T-helper 2 cell treated with Interferon-gamma antibody and Interleukin-4, amounts not matched to agents 100 ng/mL and 5 ng/mL, for 36 hours (primary cell): ENCODE results near the gene NME4. TPM values are rescaled to one million over a fixed set of nuclear protein-coding genes. Genes with fewer than 3 reads are reported as not detected.

Experiments used
- intact Hi-C: fragments of 100-400 bp; cut with micrococcal nuclease; formaldehyde crosslinking; loops from one replicate; pipeline ENCODE4 v1.15.1; 2023
- total RNA-seq: library from RNA; stranded (reverse); gene quantifications from 2 replicates; pipeline ENCODE4 v1.2.3, GENCODE V29; 2022

The NME4 gene
- total RNA-seq, 1 donor from 2014 or later = 60.9 TPM

DNA sequence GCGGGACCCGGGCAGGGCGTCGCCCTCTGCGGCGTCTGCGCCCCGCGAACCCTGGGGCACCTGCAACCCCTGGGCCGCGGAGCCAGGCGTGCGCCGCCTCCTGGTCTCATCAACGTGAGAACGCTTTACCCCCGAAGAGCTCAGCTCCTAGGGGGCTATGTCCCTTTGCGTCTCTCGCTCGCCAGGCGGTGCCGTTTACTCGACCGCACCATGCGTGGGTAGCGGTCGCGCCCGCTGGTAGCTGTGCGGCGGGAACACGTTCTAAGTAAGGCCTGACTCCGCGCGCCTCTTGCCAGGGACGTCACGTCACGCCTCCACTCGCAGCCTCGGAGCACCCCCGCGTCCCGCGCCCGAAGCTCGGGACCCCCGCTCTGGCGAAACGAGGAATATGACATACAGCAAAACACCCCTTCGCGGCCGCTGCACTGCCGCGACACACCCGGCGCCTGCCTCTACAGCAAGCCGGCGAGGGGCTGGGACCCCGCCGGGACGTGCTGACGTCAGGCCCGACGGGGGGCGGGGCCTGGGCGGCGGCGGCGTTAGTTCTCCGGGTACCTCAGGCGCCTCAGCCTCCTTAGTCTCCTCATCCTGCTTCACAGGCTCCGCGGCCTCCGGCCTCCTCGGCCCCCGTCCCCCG, 28.2 kb downstream of the NME4 start, which contains the start of gene RAB11FIP3:
Gene RAB11FIP3, plus strand, starts transcription at position 568 of the 637 bp plus-strand sequence. CDS start 358 bp downstream, outside the sequence.
- intact Hi-C loops = loop anchor here (1.0 to 2.0 kb wide), 2 partner anchors 24 to 42 kb away; partner anchors contain the start of gene DECR2

DNA sequence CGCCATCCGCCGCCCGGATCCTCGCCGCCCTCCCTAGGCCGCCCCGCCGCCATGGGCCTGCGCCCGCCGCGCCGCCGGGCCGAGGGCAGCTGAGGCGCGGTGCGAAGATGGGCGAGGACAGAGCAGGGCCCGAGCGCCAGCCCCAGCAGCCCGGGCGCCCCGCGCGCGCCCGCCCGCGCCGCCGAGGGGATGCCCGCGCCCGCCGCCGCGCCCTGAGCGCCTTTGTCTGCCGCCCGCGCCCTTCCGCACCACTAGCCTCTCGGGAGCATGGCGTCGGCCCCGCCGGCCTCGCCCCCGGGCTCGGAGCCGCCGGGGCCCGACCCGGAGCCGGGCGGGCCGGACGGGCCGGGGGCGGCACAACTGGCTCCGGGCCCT, 28.7 kb downstream of the NME4 start:
- intact Hi-C loops = loop anchor here (1.0 to 2.0 kb wide), 2 partner anchors 24 to 43 kb away; partner anchors contain the start of gene DECR2

DNA sequence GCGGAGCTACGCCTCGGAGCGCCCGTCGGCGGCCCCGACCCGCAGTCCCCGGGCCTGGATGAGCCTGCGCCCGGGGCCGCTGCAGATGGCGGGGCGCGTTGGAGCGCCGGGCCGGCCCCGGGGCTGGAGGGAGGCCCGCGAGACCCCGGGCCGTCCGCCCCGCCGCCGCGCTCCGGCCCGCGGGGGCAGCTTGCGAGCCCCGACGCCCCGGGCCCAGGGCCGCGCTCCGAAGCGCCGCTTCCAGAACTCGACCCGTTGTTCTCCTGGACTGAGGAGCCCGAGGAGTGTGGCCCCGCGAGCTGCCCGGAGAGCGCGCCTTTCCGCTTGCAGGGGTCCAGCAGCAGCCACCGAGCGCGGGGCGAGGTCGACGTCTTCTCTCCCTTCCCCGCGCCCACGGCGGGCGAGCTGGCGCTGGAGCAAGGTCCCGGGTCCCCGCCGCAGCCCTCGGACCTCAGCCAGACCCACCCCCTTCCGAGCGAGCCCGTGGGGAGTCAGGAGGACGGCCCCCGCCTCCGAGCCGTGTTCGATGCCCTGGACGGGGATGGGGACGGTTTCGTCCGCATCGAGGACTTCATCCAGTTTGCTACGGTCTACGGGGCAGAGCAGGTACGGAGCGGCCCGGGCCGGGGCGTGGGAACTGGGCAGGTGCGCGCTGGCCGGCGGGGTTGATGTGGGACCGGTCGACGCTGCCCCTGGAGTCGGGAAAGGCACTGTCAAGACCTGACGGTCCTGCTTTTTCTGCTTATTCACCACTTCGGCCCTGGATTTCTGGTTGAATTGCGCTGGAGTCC, 29.3 kb downstream of the NME4 start:
- intact Hi-C loops = no loop called here

DNA sequence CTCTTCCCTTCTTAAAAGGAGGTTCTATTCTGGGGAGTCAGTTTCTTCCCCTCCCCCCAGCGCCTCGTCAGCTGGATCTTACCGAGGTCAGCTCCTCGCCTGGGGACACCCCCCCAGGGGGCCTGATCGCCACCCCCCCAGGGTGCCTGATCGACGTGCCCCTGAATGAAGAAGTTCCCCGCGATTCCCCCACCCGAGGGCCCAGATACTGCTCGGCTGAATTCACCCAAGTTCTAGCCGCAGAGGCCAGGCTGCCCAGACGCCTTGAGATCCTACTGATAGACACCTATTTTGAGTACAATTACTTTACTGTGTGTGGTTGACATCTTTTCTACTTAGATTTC, 29.9 kb downstream of the NME4 start:
- intact Hi-C loops = no loop called here

DNA sequence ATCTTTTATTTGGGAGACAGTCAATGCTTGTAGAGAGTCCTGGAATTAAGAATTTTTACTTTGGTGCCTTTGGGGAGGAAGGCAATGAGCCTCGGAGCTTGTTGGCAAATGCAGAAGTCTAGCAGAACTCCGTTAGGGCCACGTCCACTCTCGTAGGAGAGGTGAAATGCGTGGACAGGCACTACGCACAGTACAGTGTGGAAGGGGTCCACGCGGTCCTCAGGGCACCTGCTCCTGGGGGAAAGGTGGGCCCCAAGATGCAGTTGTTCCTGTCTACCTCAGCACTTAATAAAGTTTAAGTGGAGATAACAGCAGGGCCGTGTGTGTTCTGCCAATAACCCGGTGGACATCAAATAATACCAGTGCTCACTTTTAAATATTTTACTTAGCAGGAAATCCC, 30.3 kb downstream of the NME4 start:
- intact Hi-C loops = no loop called here

DNA sequence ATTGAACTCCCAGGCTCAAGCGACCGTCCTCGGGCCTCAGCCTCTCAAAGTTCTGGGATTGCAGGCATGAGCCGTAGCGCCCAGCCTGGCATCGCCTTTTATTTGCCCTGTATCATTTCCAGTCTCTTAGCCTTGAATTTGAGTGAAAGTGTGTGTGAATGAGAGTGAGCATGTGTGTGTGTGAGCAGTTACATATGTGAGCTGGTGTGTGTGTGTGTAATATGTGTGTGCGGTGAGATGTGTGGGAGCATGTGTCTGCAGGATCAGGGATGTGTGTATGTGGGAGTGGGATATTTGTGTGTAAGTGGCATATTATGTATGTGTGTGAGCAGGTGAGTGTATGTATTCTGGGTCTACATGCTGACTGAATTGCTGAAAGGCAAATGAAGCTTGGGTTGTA, 33.9 kb downstream of the NME4 start:
- intact Hi-C loops = no loop called here

DNA sequence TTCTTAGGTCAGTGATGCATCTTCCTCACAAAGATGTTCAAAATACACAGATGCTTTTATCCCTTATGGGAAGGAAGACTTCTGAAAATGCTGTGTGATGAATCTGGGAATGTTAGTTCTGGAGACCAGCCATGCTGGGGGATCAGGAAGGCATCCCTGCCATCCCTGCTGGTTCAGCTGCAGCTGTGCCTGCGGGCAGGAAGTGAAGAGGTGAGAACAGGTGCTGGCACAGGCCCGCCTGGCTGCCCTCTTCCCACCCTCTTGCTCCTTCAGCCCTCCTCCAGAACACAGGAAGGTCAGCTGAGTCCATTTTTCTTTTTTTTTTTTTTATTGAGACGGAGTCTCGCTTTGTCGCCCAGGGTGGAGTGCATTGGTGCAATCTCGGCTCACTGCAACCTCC, 43.6 kb downstream of the NME4 start:
- intact Hi-C loops = no loop called here

DNA sequence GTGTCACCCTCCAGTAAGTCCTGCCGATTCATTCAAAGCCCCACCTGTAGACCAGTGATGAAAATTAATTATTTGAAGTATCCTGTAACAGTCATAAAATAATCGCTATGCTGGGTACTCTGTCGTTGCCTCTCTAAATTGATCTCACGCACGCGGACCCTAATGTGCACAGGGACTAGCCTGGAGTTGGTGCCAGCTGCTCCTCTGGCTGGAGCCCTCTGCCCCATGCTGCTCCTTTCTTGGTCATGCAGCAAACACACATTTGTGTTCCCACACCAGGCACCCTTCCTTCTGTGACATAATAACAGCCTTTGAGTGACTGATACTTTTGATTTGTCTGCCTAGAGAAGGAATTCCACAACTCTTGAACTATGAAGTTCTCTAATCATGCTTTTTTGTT, 44.4 kb downstream of the NME4 start:
- intact Hi-C loops = no loop called here

DNA sequence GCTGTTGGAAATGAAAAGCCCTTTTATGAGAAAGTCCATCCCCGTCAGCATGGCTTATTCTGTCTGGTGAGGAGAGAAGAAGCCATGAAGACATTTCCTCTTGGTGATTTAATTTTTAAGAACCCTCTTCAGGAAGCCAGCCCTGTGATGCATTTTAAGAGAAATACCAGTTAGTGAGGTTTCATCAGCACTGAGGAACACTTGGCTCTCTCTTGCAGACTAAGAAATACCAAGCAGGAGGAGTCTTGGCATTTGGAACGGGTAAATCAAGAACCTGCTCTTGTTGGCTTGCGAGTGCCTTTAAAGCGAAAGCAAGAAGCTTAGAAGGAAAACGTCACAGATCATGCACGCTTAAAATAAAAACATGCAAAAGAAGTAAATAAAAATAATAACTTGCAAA, 46.0 kb downstream of the NME4 start:
- intact Hi-C loops = no loop called here

DNA sequence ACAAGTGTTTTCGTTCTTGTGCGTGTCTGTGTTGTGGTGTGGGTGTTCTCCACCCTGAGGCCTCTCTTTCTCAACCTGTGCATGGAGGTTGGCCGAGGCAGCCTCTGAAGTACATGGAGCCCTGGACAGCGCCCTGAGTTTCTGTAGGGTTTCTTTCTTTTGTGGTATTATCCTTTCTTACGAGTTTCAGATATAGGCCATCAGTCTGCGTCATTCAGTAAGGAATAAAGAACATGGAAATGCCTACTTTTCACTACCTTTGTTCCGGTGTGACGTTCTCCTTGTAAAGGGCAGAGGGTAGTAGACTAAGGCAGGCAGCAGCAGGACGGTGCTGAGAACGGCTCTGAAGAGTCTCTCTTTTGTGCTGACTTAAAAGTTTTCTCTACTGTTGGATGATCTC, 47.0 kb downstream of the NME4 start:
- intact Hi-C loops = no loop called here

DNA sequence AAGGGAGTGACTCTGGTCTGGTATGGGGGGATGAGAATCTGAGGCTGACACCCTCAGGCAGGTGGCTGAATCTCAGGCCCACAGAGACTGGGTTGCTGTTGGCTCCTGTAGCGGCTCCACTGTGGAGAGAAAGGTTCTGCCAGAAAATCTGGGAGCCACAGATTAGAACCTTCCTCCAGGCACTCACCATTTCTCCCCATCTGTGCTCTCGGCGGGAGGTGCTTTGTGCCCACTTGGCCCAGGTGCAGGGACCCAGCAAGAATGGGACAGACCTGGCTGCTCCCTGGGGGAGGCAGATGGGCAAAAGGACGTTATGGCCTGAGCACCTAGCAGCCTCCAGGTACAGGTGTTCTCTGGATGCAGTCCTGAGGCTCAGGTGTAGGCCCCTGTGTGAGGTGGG, 48.6 kb downstream of the NME4 start:
- intact Hi-C loops = no loop called here

Other genes with a start within 250 kb of the NME4 start
- gene HBZ, start 244.6 kb upstream of the NME4 start, total RNA-seq = not detected in 2 replicates
- not detected in 2 replicates for gene HBM, start 231.2 kb upstream of the NME4 start, total RNA-seq
- gene HBA2, start 224.3 kb upstream of the NME4 start, total RNA-seq = not detected in 2 replicates
- not detected in 2 replicates for gene HBA1, start 220.5 kb upstream of the NME4 start, total RNA-seq
- not detected in 2 replicates for gene HBQ1, start 216.7 kb upstream of the NME4 start, total RNA-seq
- gene LUC7L, start 167.8 kb upstream of the NME4 start, total RNA-seq = 79.1 and 80.8 TPM in 2 replicates
- 29.4 and 32.2 TPM in 2 replicates for gene FAM234A, start 162.4 kb upstream of the NME4 start, total RNA-seq
- 0.11 and 0.34 TPM in 2 replicates for gene RGS11, start 121.3 kb upstream of the NME4 start, total RNA-seq
- not detected in 2 replicates for gene ARHGDIG, start 116.6 kb upstream of the NME4 start, total RNA-seq
- gene PDIA2, start 114.0 kb upstream of the NME4 start, total RNA-seq = not detected in 2 replicates
- gene AXIN1, start 44.5 kb upstream of the NME4 start, total RNA-seq = 31.1 TPM in 2 replicates
- 79.6 and 80.2 TPM in 2 replicates for gene MRPL28, start 26.7 kb upstream of the NME4 start, total RNA-seq
- gene PGAP6, start 15.2 kb upstream of the NME4 start, total RNA-seq = 32.4 and 34.8 TPM in 2 replicates
- gene DECR2, start 4.7 kb downstream of the NME4 start, total RNA-seq = 11.5 and 11.8 TPM in 2 replicates
- 30.6 and 33.3 TPM in 2 replicates for gene RAB11FIP3, start 28.4 kb downstream of the NME4 start, total RNA-seq
- gene CAPN15, start 130.5 kb downstream of the NME4 start, total RNA-seq = 87.2 and 89.0 TPM in 2 replicates
- gene PRR35, start 163.2 kb downstream of the NME4 start, total RNA-seq = not detected in 2 replicates
- gene NHLRC4, start 169.8 kb downstream of the NME4 start, total RNA-seq = 1.4 and 1.5 TPM in 2 replicates
- 43.3 and 45.7 TPM in 2 replicates for gene PIGQ, start 172.8 kb downstream of the NME4 start, total RNA-seq
- 13.6 and 16.3 TPM in 2 replicates for gene RAB40C, start 192.9 kb downstream of the NME4 start, total RNA-seq
- gene WFIKKN1, start 233.8 kb downstream of the NME4 start, total RNA-seq = 0.75 and 0.77 TPM in 2 replicates
- gene METTL26, start 239.1 kb downstream of the NME4 start, total RNA-seq = 91.0 and 91.4 TPM in 2 replicates
- gene MCRIP2, start 244.6 kb downstream of the NME4 start, total RNA-seq = 24.5 and 32.0 TPM in 2 replicates